C4-2B (cell line): Measurements from ENCODE around the gene WDR5.

Source experiments
- CTCF ChIP-seq: fragments of 450-650 bp; conservative IDR thresholded peaks from 2 replicates; pipeline ENCODE4 v1.5.1; 2017; ENCODE audit warnings: mild to moderate bottlenecking
- ZFX ChIP-seq: fragments of 450-650 bp; IDR thresholded peaks from 2 replicates; pipeline ENCODE4 v1.6.1; 2017

- TF ChIP-seq CTCF (no peak), ZFX (no peak)
Measured at GRCh38 chr9:134131471-134132207, 4.2 kb upstream of the WDR5 start.
